Upper lobe of left lung (tissue), 4 donors: ENCODE results near the gene CREB1.

Experiments
- EP300 ChIP-seq, 4 donors: sonication (generic); formaldehyde crosslinking; IDR thresholded peaks; one replicate each; pipeline ENCODE4 v1.5.1; 2017; ENCODE audit warnings: antibody characterized with exemption in 4 of 4, control low read depth in 2 of 4
- POLR2A ChIP-seq, 4 donors: fragments of 450-650 bp; IDR thresholded peaks; one replicate each; pipeline ENCODE4 v1.5.1; 2016 to 2017; ENCODE audit warnings: antibody characterized with exemption in 4 of 4, mild to moderate bottlenecking in 2 of 4
- POLR2AphosphoS5 ChIP-seq, 2 donors: sonication (generic); formaldehyde crosslinking; IDR thresholded peaks; one replicate each; pipeline ENCODE4 v1.5.1; 2017; ENCODE audit warnings: antibody characterized with exemption in 2 of 2
- TF ChIP-seq, protein P1 (sequence below), 6 experiments: fragments of 450-650 bp in 4 of 6; fragments of 200-600 bp in 2 of 6; sonication (generic) in 2 of 6; IDR thresholded peaks; one replicate each; pipeline ENCODE4 v1.5.1; 2016 to 2019; ENCODE audit warnings: antibody characterized with exemption in 6 of 6

- TF ChIP-seq POLR2A (IDR thresholded peaks at IDR 0.05) (no peak), EP300 (IDR thresholded peaks at IDR 0.05) (no peak), POLR2AphosphoS5 (IDR thresholded peaks at IDR 0.05) (no peak)
- TF ChIP-seq, protein P1, sequence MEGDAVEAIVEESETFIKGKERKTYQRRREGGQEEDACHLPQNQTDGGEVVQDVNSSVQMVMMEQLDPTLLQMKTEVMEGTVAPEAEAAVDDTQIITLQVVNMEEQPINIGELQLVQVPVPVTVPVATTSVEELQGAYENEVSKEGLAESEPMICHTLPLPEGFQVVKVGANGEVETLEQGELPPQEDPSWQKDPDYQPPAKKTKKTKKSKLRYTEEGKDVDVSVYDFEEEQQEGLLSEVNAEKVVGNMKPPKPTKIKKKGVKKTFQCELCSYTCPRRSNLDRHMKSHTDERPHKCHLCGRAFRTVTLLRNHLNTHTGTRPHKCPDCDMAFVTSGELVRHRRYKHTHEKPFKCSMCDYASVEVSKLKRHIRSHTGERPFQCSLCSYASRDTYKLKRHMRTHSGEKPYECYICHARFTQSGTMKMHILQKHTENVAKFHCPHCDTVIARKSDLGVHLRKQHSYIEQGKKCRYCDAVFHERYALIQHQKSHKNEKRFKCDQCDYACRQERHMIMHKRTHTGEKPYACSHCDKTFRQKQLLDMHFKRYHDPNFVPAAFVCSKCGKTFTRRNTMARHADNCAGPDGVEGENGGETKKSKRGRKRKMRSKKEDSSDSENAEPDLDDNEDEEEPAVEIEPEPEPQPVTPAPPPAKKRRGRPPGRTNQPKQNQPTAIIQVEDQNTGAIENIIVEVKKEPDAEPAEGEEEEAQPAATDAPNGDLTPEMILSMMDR (IDR thresholded peaks at IDR 0.05), result no peak
Observed at GRCh38 chr2:207601774-207602173, 72.0 kb downstream of the CREB1 start.
